H1 (cell line): ENCODE measurements around the gene CDH18.

Experiments used
- CEBPB ChIP-seq: IDR thresholded peaks from 2 replicates; pipeline ENCODE4 v1.6.1; 2012; ENCODE audit warnings: low read depth, low read length
- EGR1 ChIP-seq: IDR thresholded peaks from 2 replicates; pipeline ENCODE4 v1.6.1; 2011; ENCODE audit warnings: low read depth, low read length, borderline replicate concordance
- EZH2 ChIP-seq: fragments of 200-600 bp; sonication (generic); IDR thresholded peaks from 2 replicates; pipeline ENCODE4 v1.7.1; 2012; ENCODE audit warnings: low read depth, mild to moderate bottlenecking, moderate library complexity, low read length, inconsistent platforms; ENCODE audit not compliant: severe bottlenecking
- KDM5A ChIP-seq: fragments of 200-600 bp; IDR thresholded peaks from 2 replicates; pipeline ENCODE4 v1.7.1; 2012; ENCODE audit warnings: mild to moderate bottlenecking, low read length, inconsistent platforms, mixed read lengths
- POLR2A ChIP-seq, 2 experiments: IDR thresholded peaks; 1 replicate in 1 of 2; 2 replicates in 1 of 2; pipeline ENCODE4 v1.6.1; 2011; ENCODE audit warnings: low read depth in 2 of 2, low read length in 2 of 2, mild to moderate bottlenecking in 2 of 2; ENCODE audit errors: control extremely low read depth in 1 of 2
- POLR2AphosphoS5 ChIP-seq: IDR thresholded peaks from 2 replicates; pipeline ENCODE4 v1.6.1; 2011; ENCODE audit warnings: low read depth, low read length
- SRF ChIP-seq: IDR thresholded peaks from 2 replicates; pipeline ENCODE4 v1.6.1; 2011; ENCODE audit warnings: mild to moderate bottlenecking, low read depth, low read length, moderate library complexity
- TAF1 ChIP-seq: IDR thresholded peaks from 2 replicates; pipeline ENCODE4 v1.6.1; 2011; ENCODE audit warnings: mild to moderate bottlenecking, low read depth, low read length
- TCF12 ChIP-seq: IDR thresholded peaks from 2 replicates; pipeline ENCODE4 v1.6.1; 2011; ENCODE audit warnings: low read depth, mild to moderate bottlenecking, low read length
- USF2 ChIP-seq: IDR thresholded peaks from 2 replicates; pipeline ENCODE4 v1.6.1; 2011; ENCODE audit warnings: low read length, improper control_type of control experiment
- YY1 ChIP-seq: IDR thresholded peaks from 2 replicates; pipeline ENCODE4 v1.6.1; 2011; ENCODE audit warnings: low read depth, mild to moderate bottlenecking, low read length
- TF ChIP-seq, protein P1 (sequence below): IDR thresholded peaks from 2 replicates; pipeline ENCODE4 v1.6.1; 2012; ENCODE audit warnings: inconsistent platforms
- TF ChIP-seq, protein P2 (sequence below), 3 experiments: IDR thresholded peaks; 1 replicate in 2 of 3; 2 replicates in 1 of 3; pipeline versions ENCODE4 v1.5.1 to v1.6.1; 2011; ENCODE audit warnings: low read length in 3 of 3, mild to moderate bottlenecking in 3 of 3, inconsistent platforms in 2 of 3, low read depth in 1 of 3, moderate library complexity in 1 of 3; ENCODE audit not compliant: insufficient read depth in 1 of 3; ENCODE audit errors: control extremely low read depth in 1 of 3

GRCh38 chr5:19546521-19546920 is 441.5 kb downstream of the CDH18 start:
- TF ChIP-seq SRF: no peak
- TF ChIP-seq KDM5A: no peak
- TF ChIP-seq, protein P1, sequence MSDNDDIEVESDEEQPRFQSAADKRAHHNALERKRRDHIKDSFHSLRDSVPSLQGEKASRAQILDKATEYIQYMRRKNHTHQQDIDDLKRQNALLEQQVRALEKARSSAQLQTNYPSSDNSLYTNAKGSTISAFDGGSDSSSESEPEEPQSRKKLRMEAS: no peak
- no peak for TF ChIP-seq USF2
- no peak for TF ChIP-seq POLR2AphosphoS5
- TF ChIP-seq, protein P2, sequence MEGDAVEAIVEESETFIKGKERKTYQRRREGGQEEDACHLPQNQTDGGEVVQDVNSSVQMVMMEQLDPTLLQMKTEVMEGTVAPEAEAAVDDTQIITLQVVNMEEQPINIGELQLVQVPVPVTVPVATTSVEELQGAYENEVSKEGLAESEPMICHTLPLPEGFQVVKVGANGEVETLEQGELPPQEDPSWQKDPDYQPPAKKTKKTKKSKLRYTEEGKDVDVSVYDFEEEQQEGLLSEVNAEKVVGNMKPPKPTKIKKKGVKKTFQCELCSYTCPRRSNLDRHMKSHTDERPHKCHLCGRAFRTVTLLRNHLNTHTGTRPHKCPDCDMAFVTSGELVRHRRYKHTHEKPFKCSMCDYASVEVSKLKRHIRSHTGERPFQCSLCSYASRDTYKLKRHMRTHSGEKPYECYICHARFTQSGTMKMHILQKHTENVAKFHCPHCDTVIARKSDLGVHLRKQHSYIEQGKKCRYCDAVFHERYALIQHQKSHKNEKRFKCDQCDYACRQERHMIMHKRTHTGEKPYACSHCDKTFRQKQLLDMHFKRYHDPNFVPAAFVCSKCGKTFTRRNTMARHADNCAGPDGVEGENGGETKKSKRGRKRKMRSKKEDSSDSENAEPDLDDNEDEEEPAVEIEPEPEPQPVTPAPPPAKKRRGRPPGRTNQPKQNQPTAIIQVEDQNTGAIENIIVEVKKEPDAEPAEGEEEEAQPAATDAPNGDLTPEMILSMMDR (IDR thresholded peaks at IDR 0.05; ENCODE audit: control extremely low read depth in 1 of 3, insufficient read depth in 1 of 3, low read depth in 1 of 3, low read length in 3 of 3): no peak
- no peak for TF ChIP-seq CEBPB
- no peak for TF ChIP-seq YY1
- TF ChIP-seq EGR1: no peak
- no peak for TF ChIP-seq EZH2
- TF ChIP-seq POLR2A (IDR thresholded peaks at IDR 0.05; ENCODE audit: control extremely low read depth in 1 of 2, low read depth in 2 of 2, low read length in 2 of 2): no peak
- no peak for TF ChIP-seq TCF12
- no peak for TF ChIP-seq TAF1
